Measurements from ENCODE around the gene HPSE2. TPM values are rescaled to one million over a fixed set of nuclear protein-coding genes. Genes with fewer than 3 reads are reported as not detected.
A peak's percentile ranks its signal among the peaks of the same experiment; 100 is the strongest.

Gene HPSE2
- total RNA-seq, 2 donors from 2014 or later: 1.0 to 1.8 TPM

DNA sequence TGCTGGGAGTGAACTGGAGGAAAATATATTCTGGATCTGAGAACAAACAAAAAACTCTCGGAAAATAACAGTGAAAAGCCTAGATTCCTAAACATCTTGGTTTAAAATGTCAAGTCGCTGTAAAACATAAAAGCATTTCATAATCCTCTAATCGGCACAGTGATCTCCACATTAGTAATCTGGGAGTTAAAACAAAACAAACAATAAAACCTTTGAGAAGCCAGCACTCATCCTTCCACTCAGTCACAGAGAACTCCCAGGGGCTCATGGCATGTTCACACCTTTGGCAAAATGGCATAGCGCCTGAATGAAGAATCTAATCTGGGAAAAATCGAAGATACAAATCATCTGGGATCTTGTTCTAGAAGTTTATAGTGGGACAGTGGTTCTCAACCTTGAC, 764.8 kb downstream of the HPSE2 start:
- Histone ChIP-seq H3K4me3 (no peak overlapping the region), H3K9me3 (no peaks in the 10 kb centered on the region), H3K27me3 (no peaks in the 10 kb centered on the region), H3K9ac (ENCODE audit: low read depth in 2 of 2, low read length in 2 of 2) (no peak overlapping the region), H3K4me1 (no peaks in the 10 kb centered on the region), H3K36me3 (no peaks in the 10 kb centered on the region), H3K27ac (no peak overlapping the region)
- TF ChIP-seq, protein P1, sequence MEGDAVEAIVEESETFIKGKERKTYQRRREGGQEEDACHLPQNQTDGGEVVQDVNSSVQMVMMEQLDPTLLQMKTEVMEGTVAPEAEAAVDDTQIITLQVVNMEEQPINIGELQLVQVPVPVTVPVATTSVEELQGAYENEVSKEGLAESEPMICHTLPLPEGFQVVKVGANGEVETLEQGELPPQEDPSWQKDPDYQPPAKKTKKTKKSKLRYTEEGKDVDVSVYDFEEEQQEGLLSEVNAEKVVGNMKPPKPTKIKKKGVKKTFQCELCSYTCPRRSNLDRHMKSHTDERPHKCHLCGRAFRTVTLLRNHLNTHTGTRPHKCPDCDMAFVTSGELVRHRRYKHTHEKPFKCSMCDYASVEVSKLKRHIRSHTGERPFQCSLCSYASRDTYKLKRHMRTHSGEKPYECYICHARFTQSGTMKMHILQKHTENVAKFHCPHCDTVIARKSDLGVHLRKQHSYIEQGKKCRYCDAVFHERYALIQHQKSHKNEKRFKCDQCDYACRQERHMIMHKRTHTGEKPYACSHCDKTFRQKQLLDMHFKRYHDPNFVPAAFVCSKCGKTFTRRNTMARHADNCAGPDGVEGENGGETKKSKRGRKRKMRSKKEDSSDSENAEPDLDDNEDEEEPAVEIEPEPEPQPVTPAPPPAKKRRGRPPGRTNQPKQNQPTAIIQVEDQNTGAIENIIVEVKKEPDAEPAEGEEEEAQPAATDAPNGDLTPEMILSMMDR (IDR thresholded peaks at IDR 0.05): no peak
- DNase-seq: no peak
- intact Hi-C loops (cut with DNase I): no loop called here

DNA sequence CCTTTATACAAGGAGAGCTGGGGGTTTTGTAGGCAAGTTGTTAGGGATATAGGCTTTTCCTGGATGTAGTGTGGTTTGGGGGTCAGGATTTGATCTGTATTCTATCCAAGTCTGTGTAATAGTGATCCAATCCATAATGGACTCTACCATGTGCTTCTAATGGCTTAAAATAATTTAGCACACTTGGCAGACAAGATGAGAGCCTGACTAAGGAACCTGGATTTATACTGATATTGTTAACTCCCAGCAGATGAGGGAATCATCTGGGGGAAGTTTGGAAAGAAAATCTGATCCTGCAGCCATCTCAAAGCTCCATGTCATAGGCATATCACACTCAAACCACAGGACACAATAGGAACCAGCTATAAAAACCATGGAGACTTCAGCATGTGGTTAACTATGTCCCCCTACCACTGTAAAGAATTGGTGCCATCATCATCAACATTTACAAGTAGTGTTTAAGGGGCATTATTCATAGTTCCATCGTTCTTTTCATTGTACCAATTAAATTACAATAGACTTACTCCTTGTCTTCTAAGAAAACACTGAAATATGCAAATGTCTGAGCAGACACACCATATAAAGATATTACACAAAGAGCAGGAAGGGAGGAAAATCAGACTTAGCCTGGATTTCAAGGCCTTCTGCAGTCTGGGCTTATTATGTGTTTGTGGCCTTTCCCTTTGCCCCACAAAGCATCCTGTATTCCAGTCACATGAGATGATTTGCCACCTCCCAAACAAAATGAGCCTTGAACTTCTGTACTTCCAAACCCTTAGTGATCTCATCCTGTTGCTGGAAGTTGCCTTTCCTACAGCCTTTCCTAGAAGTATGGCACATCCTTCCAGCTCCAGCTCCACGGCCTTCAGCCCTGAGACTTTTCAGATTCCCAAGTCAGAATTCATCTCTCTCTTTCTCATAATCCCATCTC, 766.4 kb downstream of the HPSE2 start:
- intact Hi-C loops (cut with DNase I): loop anchor here (5.0 to 10.0 kb wide), 4 partner anchors 106 to 778 kb away; no protein-coding TSS in a partner anchor
- no peak for DNase-seq
- TF ChIP-seq, protein P1 (IDR thresholded peaks at IDR 0.05): no peak
- H3K4me3 ChIP-seq: no peak overlapping the region
- no peak overlapping the region for H3K27ac ChIP-seq
- no peaks in the 10 kb centered on the region for H3K9me3 ChIP-seq
- no peaks in the 10 kb centered on the region for H3K36me3 ChIP-seq
- no peaks in the 10 kb centered on the region for H3K27me3 ChIP-seq
- H3K4me1 ChIP-seq: no peaks in the 10 kb centered on the region
- H3K9ac ChIP-seq (ENCODE audit: low read depth in 2 of 2, low read length in 2 of 2): no peak overlapping the region

DNA sequence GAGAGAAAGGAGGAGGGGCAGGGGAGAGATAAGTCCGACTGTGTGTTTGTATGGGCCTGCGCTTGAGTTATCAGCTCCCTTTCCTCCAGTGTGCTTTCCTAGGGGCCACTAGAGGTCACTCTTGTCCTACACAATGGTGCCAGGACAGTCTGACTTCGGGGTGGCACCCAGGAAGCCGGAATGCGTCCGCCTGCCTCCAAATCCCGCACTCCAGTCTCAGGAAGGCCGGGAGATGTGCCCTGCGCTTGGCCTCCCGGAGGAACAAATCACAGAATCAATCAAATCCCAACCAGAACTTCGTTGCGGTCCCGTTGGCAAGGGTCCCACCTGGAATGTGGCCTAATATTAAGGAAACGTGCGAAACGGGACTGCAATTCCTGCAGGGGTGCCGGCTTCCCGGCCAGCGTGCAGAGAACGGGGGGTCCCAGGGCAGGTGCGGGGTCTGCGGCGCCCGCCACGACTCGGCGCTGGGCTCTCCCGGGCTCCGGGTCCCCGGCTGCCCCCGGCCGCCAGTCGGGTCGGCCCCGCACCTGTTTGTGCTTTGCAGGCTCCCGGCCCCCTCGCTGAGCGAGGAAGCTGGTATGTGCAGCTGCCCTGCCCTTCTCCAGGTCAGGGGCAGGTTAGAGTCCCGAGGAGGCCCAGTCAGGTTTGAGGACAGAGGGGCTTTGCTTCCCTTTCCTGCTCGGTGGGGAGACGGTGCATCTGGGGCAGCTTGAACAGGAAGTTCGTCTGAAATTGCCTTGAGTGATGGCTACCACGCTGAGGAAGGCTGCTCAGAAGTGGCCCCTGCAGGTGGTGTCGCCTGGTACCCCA, 767.9 kb downstream of the HPSE2 start:
- Histone ChIP-seq H3K9ac (ENCODE audit: low read depth in 2 of 2, low read length in 2 of 2) (peak overlapping the region; percentile 71 to 74), H3K9me3 (no peaks in the 10 kb centered on the region), H3K4me1 (no peaks in the 10 kb centered on the region), H3K27ac (no peak overlapping the region), H3K27me3 (no peaks in the 10 kb centered on the region), H3K4me3 (peak overlapping the region; percentile 69), H3K36me3 (no peaks in the 10 kb centered on the region)
- TF ChIP-seq, protein P1 (IDR thresholded peaks at IDR 0.05): peak; percentile 78
- DNase-seq: peak; percentile 77
- intact Hi-C loops (cut with DNase I): loop anchor here (5.0 to 10.0 kb wide), 4 partner anchors 107 to 780 kb away; no protein-coding TSS in a partner anchor

DNA sequence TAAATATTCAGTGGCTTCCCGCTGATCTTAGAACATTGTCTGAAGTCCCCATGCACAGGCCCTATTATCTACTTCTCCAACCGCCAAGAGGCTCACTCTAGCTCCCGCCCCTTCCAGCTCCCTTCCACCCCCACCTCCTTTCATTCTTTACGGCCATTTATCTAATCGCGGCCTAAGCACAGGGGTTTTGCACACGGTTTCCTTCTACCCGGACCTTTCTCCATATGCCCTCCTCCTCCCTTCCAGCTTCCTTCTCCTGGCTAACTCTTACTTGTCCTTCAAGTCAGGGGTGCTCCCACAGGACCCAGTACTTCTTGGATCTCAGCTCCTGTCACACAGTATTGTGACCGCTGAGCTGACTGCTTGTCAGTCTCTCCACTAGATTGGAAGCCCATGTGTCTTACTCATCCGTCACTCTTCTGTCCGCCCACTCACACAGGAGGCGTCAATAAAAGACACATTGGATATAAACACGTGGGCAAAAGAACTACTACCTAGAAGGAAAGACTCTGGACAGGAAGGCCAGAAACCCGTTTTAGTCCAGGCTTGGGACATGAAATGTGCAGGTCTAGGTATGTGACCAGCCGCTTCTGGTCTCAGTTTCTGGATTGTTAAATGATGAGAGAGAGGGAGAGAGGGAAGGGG, 768.7 kb downstream of the HPSE2 start:
- no peaks in the 10 kb centered on the region for H3K36me3 ChIP-seq
- H3K4me1 ChIP-seq: no peaks in the 10 kb centered on the region
- no peak for DNase-seq
- TF ChIP-seq, protein P1 (IDR thresholded peaks at IDR 0.05): no peak
- no peaks in the 10 kb centered on the region for H3K9me3 ChIP-seq
- no peak overlapping the region for H3K27ac ChIP-seq
- H3K4me3 ChIP-seq: no peak overlapping the region
- intact Hi-C loops (cut with DNase I): loop anchor here (5.0 to 10.0 kb wide), 4 partner anchors 108 to 780 kb away; no protein-coding TSS in a partner anchor
- H3K9ac ChIP-seq (ENCODE audit: low read depth in 2 of 2, low read length in 2 of 2): no peak overlapping the region
- H3K27me3 ChIP-seq: no peaks in the 10 kb centered on the region

DNA sequence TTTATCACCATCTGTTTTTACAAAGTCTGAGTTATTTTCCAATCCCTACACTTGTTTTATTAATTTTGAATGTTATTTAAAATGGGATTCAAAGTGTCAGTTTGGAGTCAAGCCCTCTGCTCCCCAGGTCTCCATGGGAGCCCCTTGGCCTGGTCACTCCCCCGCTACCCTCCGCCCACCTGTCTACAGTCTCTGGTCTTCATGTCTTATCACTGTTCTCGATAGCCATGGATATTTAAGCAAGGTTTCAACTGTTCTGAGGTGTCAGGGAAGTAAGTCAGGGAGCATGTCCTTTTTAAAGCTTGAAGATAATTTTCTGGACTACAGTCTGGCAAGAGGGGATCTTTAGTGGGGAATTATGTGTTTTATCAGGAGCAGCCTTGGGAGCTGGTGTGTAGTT, 769.8 kb downstream of the HPSE2 start:
- Histone ChIP-seq H3K9ac (ENCODE audit: low read depth in 2 of 2, low read length in 2 of 2) (no peak overlapping the region), H3K9me3 (no peaks in the 10 kb centered on the region), H3K4me3 (no peak overlapping the region), H3K4me1 (no peaks in the 10 kb centered on the region), H3K27me3 (no peaks in the 10 kb centered on the region), H3K27ac (no peak overlapping the region), H3K36me3 (no peaks in the 10 kb centered on the region)
- intact Hi-C loops (cut with DNase I): loop anchor here (5.0 to 10.0 kb wide), 4 partner anchors 109 to 781 kb away; no protein-coding TSS in a partner anchor
- TF ChIP-seq, protein P1 (IDR thresholded peaks at IDR 0.05): no peak
- DNase-seq: no peak

Measured in colonic mucosa (tissue), 4 donors.